IPS-NIHi11 (cell line): Measurements from ENCODE around the gene THSD4.
"Not testable (repeated sequence)": the region's sequence is repeated elsewhere in the genome, so short reads cannot be mapped to it uniquely, and the experiment has no call there.

Experiments used
- DNase-seq: peaks from one replicate; pipeline ENCODE4 v3.0.0; 2012; ENCODE audit warnings: mixed read lengths, low spot score

The THSD4 gene

GRCh38 chr15:71350622-71351378 is 235.5 kb downstream of the THSD4 start:
- no peak for DNase-seq

- DNase-seq, result no peak
Observed at GRCh38 chr15:71352125-71352524, 236.9 kb downstream of the THSD4 start.

GRCh38 chr15:71352765-71353164 is 237.5 kb downstream of the THSD4 start:
- DNase-seq, result no peak

GRCh38 chr15:71353171-71353570 is 237.9 kb downstream of the THSD4 start:
- no peak for DNase-seq

- no peak for DNase-seq
Observed at GRCh38 chr15:71355268-71355667, 240.0 kb downstream of the THSD4 start.

GRCh38 chr15:71357321-71357732 is 242.1 kb downstream of the THSD4 start:
- DNase-seq, result peak; percentile 31

- no peak for DNase-seq
Observed at GRCh38 chr15:71357967-71358366, 242.7 kb downstream of the THSD4 start.

GRCh38 chr15:71359246-71359645 is 244.0 kb downstream of the THSD4 start:
- DNase-seq, result no peak

GRCh38 chr15:71362556-71362955 is 247.3 kb downstream of the THSD4 start:
- no peak for DNase-seq

GRCh38 chr15:71362987-71363968 is 248.0 kb downstream of the THSD4 start:
- no peak for DNase-seq

GRCh38 chr15:71364117-71364584 is 248.9 kb downstream of the THSD4 start:
- no peak for DNase-seq

GRCh38 chr15:71366522-71366921 is 251.3 kb downstream of the THSD4 start:
- no peak for DNase-seq

GRCh38 chr15:71366926-71367325 is 251.7 kb downstream of the THSD4 start:
- no peak for DNase-seq

- DNase-seq, result not testable (repeated sequence)
Observed at GRCh38 chr15:71367737-71368136, 252.5 kb downstream of the THSD4 start.

GRCh38 chr15:71372769-71373168 is 257.5 kb downstream of the THSD4 start:
- DNase-seq, result not testable (repeated sequence)

GRCh38 chr15:71373917-71374316 is 258.6 kb downstream of the THSD4 start:
- DNase-seq, result no peak

- DNase-seq, result no peak
Observed at GRCh38 chr15:71374607-71375352, 259.5 kb downstream of the THSD4 start.

GRCh38 chr15:71375934-71376333 is 260.7 kb downstream of the THSD4 start:
- no peak for DNase-seq

GRCh38 chr15:71379893-71380292 is 264.6 kb downstream of the THSD4 start:
- no peak for DNase-seq

GRCh38 chr15:71380345-71380744 is 265.1 kb downstream of the THSD4 start:
- no peak for DNase-seq

- no peak for DNase-seq
Observed at GRCh38 chr15:71384501-71384900, 269.2 kb downstream of the THSD4 start.

- DNase-seq, result no peak
Observed at GRCh38 chr15:71385026-71385425, 269.8 kb downstream of the THSD4 start.
